DMS53 (cell line): ENCODE results near the gene POU2F2.
"Not testable (repeated sequence)": the region's sequence is repeated elsewhere in the genome, so short reads cannot be mapped to it uniquely, and the experiment has no call there.

Source experiments
- DNase-seq: peaks from one replicate; lab custom pipeline; 2025; lab: John Stamatoyannopoulos, UW

Gene POU2F2

DNA sequence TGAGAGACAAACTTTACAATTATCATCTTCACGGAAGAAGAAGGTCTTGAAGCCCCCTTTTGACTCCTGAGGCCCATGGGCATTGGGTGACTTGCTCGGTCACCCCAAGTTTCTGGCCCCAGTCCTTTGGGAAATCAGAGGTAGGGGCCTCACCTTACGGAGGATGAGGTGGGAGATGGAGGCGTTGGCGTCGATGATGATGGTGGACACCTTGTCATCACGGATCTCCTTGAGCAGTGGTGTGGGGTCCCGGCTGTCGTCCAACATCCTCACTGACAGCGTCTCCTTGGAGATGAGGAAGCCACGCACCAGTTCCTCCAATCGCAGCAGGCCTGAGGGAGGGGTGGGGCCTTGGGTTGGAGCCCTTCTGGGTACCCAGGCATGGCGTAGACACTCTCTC is 73.0 kb downstream of the POU2F2 start:
- no peak for DNase-seq

DNA sequence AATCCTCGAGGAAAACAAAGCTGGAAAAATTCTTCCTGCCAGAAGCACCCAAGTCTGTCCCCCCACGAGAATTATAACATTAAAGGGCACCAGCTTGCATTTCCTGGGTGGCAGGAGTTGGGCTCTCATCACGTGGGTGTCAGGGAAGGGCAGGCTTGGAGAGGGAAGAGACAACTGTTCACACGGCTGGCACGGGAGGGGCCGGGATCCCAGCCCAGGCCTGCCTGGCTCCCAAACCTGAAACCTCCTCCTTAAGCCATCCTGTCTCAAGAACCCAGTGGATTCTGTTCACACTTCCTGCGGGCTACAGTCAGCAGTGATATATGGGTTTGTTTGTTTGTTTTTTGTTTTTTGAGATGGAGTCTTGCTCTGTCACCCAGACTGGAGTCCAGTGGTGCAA is 74.4 kb downstream of the POU2F2 start:
- no peak for DNase-seq

DNA sequence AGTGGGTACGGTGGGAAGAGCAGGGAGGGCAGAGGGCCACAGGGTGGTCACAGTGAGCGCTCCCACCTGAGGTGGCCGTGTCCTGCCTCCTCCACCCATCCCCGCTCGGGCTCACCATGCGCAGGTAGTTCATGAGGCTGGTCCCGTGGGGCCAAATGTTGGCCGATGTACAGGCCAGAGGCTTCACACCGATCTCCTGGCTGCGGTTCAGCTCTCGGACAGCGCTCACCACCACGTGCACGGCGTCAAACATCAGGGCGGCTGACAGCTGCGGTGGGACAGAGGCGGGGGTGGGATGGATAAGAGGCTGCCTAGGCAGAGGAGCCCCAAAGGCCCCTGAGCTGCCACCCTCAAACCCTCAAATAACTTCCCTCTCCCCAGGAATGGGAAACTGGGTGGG is 78.0 kb downstream of the POU2F2 start:
- no peak for DNase-seq

DNA sequence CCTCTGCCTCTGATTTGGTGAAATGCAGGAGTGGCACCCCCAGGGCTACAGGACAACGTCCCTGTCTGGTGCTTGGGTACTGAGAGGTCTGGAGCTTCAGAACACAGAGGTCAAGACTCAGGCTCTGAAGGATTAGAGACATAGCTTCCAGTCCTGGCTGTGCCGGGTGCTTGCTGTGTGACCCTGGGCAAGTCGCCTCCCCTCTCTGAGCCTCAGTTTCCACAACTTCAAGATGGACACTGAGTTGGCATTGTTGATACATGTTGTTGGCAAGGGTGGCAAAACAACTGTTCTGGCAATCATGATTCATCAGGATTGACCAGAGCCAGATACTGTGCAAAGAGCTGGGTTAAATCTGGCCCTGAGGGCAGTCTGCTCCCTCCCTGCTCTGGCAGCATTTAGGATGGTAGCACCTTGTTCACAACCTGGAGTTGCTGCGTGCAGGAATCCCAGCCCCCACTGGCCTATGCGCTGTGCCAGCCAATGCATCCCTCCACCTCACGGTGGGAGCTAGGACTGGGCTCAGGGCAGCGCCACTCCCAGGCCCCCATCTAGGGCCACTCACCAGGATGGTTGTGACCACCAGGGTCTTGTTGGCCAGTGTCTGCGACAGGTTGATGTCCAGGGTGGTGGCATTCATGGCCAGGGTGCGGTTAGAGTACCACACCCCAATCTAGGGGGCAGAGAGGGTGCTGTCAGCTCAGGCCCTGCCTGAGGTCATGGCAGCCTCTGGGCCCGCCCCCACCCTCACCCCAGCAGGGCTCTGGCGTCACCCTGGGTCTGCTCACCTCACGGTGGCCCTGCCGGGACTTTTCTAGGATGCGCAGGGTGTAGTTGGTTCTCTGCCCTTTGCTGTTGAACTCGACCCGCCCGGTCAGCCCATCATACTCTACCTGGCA is 79.0 kb downstream of the POU2F2 start:
- DNase-seq: no peak

DNA sequence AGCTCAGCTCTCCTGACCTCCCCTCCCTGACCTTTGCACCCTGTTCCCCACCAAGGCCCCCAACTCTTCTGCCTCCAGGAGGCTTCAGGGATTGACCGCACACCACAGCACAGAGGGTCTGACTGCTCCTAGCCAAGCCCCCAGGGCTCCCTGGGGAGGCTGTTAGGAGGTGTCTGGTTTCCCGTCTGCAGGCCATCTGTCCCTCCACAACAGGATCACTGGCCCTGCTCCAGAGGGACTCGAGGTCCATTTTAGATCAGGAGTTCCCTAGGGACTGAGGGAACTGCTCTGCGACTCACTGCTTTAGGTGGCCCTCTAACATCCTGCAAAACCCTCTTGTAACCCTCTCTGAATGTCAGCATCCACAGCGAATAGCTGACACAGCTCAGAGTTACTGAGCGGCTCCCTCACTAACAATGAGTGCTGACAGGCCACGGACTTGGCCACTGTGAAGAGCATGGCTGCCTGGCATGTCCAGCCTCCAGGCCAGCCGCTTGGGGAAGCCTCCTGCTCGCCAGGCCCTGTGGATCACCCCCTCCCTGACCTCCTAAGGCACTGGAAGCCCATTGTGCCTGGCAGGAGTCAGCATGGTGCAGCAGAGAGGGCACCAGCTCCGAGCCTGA is 79.9 kb downstream of the POU2F2 start:
- peak; percentile 61 for DNase-seq

DNA sequence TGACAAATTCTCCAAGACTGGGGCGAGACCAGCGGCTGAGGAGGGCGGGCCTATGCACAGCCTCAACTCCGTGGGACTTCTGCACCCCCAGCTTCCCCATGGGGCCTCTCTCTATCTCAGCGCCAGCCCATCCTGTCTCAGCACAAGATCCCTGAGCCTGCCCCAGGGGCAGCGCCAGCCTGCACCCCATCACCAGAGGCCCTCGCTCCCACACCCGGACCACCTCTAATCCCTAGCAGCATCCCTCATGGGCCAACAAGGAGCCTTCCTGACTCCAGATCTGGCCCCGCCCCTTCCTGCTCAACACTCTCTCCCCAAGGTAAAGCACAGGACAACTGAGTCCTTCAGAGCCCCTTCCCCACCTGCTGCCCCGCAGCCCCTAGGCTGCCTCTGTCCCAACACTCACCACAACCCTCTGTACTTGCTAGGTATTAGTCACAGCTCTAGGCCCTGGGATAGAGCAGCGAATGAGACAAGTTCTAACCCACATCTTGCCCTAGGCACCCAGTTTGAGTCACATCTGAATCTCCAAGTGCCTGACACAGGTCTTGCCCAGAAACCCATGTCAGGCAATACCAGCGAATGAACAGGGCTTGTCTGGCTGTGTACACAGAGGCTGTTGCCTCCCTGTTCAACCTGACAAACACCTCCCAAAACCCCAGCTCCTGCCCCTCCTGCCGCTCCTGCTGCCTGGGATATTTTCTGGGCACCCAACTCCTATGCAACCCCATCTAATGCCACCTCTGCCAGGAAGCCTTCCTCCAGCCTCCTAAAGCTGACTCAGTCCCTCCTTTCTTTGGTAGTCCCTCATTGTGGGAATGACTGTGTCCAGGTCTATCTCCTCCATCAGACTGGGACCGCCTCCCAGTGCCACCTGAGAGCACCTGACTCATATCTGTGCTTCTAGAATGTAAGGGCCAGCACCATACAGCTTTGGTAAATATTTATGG is 80.8 kb downstream of the POU2F2 start:
- peak; percentile 94 for DNase-seq

DNA sequence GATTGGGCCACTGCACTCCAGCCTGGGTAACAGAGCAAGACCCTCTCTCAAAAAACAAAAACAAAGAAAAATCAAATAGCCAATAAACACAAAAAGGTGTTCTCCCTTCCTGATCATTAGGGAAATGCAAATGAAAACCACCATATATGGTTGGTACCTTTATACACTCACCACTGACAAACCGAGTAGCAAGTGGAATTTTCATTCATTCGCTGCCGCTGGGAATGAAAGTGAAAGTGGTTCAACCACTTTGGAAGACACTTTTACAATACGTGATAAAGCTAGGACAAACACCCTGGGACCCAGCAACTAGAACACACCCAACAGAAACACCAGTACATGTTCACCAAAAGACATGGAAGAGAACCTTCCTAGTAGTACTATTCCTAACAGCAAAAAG is 83.3 kb downstream of the POU2F2 start:
- peak; percentile 81 for DNase-seq

DNA sequence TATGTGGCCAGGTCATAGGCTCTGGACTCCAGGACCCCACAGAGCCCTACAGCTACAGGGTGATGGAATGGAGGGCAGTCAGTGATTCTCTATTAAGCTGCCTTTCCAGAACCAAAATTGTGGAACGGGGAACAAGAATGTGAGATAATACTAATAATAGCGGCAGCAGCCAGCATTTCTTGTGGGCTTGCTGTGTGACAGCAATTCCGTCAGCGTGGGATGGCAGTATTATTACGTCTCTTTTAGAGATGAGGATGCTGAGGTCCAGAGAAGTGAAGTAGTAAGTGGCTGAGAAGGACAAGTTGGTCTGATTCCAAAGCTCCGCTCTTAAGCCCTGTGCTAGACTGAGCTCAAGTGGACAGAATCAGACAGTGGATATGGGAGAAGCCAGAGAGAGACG is 86.7 kb downstream of the POU2F2 start:
- DNase-seq: no peak

DNA sequence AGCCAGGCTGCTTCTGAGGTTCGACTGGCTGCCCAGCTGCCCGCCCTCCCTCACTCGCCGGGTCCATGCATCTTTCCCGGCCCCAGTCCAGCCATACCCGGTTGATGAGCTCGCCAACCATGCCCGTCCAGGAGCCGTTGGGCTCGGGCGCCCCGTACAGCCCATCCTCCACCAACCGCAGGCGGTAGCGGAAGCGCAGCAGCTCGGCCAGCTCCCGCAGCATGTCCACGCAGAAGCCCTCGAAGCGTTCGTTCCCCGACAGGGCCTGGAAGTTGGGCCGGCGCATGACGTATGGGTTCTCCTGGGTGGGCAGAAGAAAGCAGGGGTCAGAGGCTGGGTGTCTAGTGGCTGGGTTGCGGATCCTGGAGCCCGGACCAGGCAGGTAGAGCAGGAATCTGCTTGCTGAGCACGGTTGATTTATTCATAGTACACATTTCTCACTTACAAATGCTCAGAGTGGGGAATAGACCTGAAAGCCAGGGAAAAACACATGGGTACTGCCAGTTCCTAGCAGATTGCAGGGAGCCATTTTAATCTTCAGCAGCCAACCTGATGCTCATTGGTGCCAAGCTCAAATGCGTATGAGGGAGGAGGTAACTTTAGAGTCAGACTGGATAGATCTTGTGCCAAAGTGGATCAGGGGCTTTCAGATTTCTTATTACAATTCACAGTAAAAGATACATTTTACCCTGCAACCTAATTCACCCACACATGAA is 89.6 kb downstream of the POU2F2 start:
- DNase-seq: no peak

DNA sequence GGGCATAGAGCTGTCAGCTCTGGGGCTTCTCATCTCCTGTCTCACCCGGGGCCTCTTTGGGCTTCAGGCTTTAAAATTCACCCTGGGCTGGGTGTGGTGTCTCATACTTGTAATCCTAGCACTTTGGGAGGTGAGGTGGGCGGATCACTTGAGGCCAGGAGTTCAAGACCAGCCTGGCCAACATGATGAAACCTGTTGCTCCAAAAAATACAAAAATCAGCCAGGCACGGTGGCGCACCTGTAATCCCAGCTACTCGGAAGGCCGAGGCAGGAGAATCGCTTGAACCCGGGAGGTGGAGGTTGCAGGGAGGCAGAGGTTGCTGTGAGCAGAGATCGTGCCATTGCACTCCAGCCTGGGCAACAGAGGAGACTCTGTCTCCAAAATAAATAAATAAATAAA is 91.8 kb downstream of the POU2F2 start:
- not testable (repeated sequence) for DNase-seq

DNA sequence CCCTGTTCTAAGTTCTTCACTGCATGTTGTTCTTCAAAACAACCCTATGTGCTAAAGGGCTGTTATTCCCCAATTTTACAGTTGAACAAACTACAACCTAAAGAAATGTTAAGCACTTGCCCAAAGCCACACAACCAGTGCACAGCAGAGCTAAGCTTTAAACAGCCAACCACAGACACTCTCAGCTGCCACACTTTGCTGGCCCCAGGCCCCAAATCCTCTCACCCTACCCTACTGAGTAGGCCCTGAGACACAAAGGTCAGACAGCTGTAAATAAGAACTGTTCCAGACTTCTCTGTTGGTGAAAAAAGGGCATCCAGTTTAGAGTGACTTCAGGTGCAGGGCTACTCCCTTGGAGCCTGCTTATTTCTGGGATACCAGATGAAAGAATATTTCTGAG is 92.2 kb downstream of the POU2F2 start:
- DNase-seq: no peak

DNA sequence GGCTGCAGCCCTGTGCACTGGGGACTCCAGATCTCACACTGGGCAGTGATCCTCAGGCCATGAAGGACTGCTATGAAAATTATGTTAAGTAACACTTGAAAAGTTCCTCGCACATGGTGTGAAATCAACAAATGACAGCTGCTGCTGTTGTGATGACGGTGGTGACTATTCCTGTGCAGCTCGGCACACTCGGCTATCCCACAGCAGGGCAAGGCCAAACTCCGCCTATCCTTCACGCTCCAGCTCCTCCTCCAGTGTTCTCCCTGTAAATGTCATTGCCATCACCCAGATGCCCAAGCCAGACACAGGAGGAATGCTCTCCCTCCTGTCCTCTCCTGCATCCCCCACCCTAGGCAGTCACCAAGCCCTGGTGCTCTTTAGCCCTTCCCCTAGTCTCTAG is 93.6 kb downstream of the POU2F2 start:
- peak; percentile 95 for DNase-seq

DNA sequence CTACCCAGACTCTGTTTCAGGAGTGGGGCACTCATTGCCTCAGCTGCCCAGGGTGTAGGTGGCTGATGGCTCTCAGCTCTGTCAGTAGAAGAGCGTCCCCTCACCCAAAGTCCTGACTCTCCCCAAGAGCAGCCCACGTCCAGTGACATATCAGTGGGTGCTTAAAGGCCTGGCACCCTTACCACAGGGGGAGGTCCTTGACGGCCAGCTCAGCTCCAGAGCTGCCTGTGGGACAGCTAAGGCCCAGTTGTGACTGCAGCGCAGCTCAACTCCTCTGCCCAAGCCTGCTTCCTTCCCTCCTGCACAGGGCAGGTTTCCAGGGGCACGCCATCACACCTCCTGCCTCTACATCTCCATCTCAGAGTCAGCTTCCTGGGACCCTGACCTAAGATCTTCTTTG is 94.6 kb downstream of the POU2F2 start:
- no peak for DNase-seq
